GM19043 (cell line): ENCODE results near the gene TMOD1.
"Not testable (repeated sequence)": the region's sequence is repeated elsewhere in the genome, so short reads cannot be mapped to it uniquely, and the experiment has no call there.

Experiments
- ATAC-seq: cut with Tn5 transposase; IDR thresholded peaks from one replicate; pipeline ENCODE4 v1.9.1; 2021; ENCODE audit warnings: low read depth; ENCODE audit not compliant: unreplicated experiment

Gene TMOD1

GRCh38 chr9:97563458-97564135 lies 62.1 kb downstream of the TMOD1 start:
- ATAC-seq: no peak

- ATAC-seq: no peak
Measured at GRCh38 chr9:97564291-97565175, 63.1 kb downstream of the TMOD1 start.

GRCh38 chr9:97565262-97565661 lies 63.8 kb downstream of the TMOD1 start:
- no peak for ATAC-seq

GRCh38 chr9:97567182-97567893 lies 65.9 kb downstream of the TMOD1 start:
- no peak for ATAC-seq

- no peak for ATAC-seq
Measured at GRCh38 chr9:97567894-97568202, 66.4 kb downstream of the TMOD1 start.

- ATAC-seq: no peak
Measured at GRCh38 chr9:97568461-97569275, 67.2 kb downstream of the TMOD1 start.

- no peak for ATAC-seq
Measured at GRCh38 chr9:97570899-97571298, 69.4 kb downstream of the TMOD1 start.

- no peak for ATAC-seq
Measured at GRCh38 chr9:97571664-97572063, 70.2 kb downstream of the TMOD1 start.

- no peak for ATAC-seq
Measured at GRCh38 chr9:97572196-97572891, 70.9 kb downstream of the TMOD1 start.

- ATAC-seq: no peak
Measured at GRCh38 chr9:97572892-97573365, 71.5 kb downstream of the TMOD1 start.

GRCh38 chr9:97573482-97574073 lies 72.1 kb downstream of the TMOD1 start:
- no peak for ATAC-seq

GRCh38 chr9:97574101-97574571 lies 72.7 kb downstream of the TMOD1 start:
- not testable (repeated sequence) for ATAC-seq

GRCh38 chr9:97574921-97575672 lies 73.6 kb downstream of the TMOD1 start:
- ATAC-seq: not testable (repeated sequence)

GRCh38 chr9:97575673-97576200 lies 74.3 kb downstream of the TMOD1 start:
- no peak for ATAC-seq

GRCh38 chr9:97577051-97577450 lies 75.6 kb downstream of the TMOD1 start:
- no peak for ATAC-seq

GRCh38 chr9:97578846-97579245 lies 77.4 kb downstream of the TMOD1 start:
- no peak for ATAC-seq

GRCh38 chr9:97579914-97580313 lies 78.4 kb downstream of the TMOD1 start:
- no peak for ATAC-seq

GRCh38 chr9:97581590-97581989 lies 80.1 kb downstream of the TMOD1 start:
- not testable (repeated sequence) for ATAC-seq
